ENCODE data around the gene CTNNB1.

CTNNB1 gene

DNA sequence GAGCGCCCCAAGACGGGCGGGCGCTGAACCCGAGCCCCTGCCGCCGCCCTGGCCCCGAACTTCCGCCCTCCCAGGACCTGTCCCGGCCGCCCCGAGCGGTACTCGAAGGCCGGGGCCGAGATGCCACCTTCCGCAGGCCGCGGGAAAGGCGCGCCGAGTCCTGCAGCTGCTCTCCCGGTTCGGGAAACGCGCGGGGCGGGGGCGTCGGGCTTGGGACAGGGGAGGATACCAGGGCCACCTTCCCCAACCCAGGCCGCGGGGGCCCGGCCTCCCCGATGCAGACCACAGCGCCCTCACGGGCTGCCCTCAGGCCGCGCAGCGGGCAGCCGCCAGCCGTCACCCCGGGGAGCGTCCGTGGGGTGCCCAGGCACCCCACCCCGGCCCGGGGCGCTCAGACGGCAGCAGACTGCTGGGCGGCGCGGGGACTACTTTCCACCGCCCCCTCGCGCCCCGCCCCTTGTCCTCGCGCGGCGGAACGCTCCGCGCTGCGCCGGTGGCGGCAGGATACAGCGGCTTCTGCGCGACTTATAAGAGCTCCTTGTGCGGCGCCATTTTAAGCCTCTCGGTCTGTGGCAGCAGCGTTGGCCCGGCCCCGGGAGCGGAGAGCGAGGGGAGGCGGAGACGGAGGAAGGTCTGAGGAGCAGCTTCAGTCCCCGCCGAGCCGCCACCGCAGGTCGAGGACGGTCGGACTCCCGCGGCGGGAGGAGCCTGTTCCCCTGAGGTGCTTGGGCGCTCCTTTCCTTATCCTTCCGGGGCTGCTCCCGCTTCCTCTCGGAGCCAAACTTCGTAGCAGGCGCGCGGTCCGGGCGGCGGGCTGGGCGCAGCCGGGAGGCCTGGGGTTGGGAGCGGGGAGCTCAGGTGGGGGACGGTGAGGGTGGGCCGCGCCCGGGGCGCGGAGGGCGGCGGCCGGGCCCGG, at the start of gene CTNNB1:
Gene CTNNB1, plus strand, starts transcription at position 556 of the 916 bp plus-strand sequence. CDS start 24,564 bp downstream, outside the sequence.
- FAIRE-seq: no peak

DNA sequence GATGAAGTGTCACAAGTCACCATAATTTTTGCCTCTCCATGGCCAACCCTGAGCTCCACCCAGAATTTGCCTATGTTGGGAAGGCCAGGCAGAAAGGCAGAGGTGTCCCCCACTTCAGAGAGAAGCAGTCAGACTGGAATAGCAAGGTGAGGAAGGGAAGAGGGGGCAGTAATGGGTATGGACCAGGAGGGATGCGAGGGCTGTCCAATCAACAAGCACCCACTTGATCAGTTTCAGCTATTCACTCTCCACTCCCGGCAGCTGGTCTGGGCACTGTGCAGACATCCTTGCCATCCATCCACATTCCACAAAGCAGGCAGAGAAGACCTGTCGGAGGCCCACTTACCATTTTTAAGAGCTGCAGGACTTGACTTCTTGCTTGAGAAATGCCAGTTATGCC, 43.5 kb upstream of the CTNNB1 start:
- FAIRE-seq: no peak

DNA sequence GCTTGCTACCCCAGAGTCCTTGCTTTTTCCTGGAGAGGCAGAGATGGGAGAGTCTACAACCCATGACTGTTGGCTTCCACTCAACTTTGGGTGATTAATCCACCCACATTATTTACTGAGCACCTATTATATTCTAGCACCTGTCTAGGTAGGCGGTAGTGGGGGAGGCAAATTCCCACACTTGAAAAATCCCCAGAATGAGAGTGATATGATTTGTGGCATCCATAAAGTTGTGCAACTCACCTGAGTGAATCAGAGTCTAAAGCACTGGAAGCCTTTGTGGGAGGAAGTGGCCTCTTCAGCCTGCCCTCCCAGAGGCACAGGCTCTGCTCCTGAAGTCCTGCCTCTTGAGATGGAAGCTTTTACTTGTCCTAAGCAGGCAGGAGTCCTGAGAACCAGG, 40.4 kb upstream of the CTNNB1 start:
- FAIRE-seq: no peak

- FAIRE-seq: peak; percentile 71
Measured at GRCh38 chr3:41159588-41160189, 39.6 kb upstream of the CTNNB1 start.

- no peak for FAIRE-seq
Measured at GRCh38 chr3:41162541-41162940, 36.8 kb upstream of the CTNNB1 start.

GRCh38 chr3:41163006-41163405, 36.3 kb upstream of the CTNNB1 start:
- no peak for FAIRE-seq

DNA sequence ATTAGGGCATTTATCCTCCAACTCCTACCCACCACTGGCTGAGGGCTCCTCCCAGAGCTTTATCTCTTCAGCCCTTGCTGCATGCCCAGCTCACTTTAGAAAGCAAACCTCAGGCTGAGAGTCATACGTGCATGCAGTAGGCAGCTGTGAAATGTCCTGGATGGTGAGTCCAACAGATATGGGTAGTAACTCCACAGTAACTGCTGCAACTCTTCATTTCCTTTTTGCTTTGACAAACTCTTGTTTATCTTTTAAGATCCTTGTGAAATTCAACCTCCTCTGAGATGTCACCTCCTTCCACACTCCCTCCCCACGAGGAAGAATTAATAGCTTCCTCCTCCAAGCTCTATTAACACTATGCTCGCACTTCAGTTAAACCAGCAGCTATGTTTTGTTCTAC, 35.9 kb upstream of the CTNNB1 start:
- FAIRE-seq: no peak

- FAIRE-seq: no peak
Measured at GRCh38 chr3:41164777-41165176, 34.5 kb upstream of the CTNNB1 start.

DNA sequence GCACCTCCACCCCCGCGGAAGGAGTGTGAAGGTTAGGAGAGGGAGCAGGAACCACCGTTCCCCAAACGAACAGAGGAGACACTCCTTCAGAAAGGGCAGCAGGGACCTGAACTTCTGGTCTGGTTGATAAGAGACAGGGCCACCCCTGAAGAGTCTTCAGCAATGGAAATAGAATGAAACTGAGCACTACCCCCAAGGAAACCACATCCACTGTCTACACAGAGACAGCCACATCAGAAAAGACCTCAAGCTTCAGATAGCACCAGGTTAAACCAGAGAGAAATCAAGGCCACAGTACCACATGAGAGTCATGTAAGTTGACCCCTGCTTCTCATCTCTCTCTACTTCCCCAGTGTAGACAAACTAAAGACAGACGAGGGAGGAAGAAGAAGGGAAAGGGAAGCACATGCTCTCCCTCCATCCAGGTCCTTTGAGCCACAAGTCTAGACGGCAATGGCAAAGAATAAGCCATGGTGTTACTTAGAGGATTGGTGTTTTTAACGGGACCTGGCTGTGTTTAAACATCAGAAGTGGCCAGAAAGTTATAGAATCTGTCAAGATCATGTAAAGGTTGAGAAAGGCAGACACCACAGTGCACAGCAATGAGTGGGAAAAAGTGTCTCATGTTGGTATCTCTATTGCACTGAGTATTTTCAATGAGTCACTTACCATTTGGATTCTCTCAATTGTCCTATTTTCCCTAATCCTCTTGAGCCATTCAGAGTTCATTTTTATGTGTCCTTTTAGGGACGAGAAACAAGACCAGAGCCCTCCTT, 31.4 kb upstream of the CTNNB1 start:
- FAIRE-seq: no peak

GRCh38 chr3:41169023-41169422, 30.3 kb upstream of the CTNNB1 start:
- no peak for FAIRE-seq

DNA sequence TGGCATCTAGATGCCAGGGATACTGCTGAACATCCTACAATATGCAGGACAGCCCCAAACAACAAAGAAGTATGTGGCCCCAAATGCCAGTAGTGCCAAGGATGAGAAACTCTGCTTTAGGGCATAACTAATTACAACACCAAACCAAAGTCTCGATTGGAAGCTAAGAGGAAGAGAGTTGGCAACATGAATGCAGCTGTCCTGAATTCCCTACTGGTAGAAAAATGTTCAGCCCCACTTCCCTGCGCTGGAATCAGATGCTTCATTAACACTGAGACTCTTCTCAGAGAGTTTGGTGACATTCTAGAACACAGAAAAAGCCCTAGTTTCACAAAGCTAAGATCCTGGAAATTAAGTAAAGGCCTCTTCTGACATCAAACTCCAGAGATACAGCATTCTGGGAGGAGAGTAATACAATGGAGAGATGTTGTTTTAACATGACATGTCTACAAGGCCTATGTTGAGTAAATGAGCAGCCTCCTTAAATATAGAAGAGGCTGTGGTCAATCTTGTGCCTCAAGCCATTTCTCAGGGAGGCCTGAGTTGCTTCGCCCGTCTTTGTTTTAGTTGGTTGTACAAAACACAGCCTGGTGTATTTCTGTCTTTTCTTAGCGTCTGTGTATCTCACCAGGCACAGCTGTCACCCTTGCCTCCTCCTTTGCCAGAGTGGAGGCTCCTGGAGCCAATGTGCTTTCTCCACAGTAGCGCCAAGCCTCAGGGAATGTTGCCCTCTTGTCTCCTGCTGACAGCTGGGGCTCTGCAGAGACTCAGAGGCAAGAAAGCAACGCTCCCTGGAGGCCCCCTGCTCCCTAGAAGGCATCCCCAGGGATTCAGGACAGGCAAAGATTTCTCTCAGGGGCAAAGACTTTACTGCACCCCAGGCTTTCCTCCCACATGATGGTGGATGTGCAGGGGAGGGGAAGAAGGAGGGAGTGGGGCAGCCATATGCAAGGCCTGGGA, 25.1 kb upstream of the CTNNB1 start:
- no peak for FAIRE-seq

- FAIRE-seq: no peak
Measured at GRCh38 chr3:41175365-41175764, 23.9 kb upstream of the CTNNB1 start.

DNA sequence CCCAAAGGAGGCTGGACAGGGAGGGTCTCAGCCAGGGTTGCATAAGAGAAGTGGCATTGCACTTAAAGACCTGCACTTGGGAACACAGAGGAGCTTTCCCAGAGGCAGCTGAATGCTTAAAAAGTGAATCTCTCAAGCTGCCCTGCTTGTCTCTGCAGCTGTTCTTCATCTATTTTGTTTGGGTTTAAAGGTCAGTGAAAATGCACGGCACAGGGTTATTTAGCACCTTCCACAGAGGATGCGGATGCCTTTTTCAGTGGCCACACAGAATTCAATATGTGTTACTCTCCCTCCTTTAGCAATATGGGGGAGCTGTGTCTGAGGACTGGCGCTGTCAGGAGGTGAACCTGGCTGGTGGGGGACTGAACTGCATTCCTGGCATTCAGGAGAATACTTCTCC, 22.7 kb upstream of the CTNNB1 start:
- FAIRE-seq: no peak

GRCh38 chr3:41178576-41178975, 20.7 kb upstream of the CTNNB1 start:
- no peak for FAIRE-seq

GRCh38 chr3:41180396-41180795, 18.9 kb upstream of the CTNNB1 start:
- FAIRE-seq: no peak

- FAIRE-seq: no peak
Measured at GRCh38 chr3:41182504-41183059, 16.7 kb upstream of the CTNNB1 start.

- FAIRE-seq: no peak
Measured at GRCh38 chr3:41184394-41184793, 14.9 kb upstream of the CTNNB1 start.

DNA sequence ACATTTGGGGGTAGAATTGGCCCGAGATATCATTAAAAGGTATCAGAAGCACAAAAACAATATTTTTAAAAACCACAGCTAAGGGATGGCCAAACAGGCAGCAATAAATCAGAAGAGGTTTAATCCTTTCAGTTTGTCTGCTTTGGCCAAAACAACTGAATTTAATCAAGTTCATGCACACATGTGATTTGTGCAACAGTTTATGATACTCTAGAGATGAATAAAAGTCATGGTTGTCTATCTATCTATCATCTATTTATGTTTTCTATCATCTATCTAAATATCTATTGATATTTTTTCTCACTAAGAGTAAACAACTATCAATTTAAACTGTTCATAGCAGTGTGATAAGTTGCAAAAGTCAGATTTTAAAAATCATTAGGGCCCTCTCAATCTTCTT, 13.0 kb upstream of the CTNNB1 start:
- no peak for FAIRE-seq

GRCh38 chr3:41188306-41188705, 11.0 kb upstream of the CTNNB1 start:
- FAIRE-seq: no peak

GRCh38 chr3:41190509-41191284, 8.6 kb upstream of the CTNNB1 start:
- FAIRE-seq: no peak

GRCh38 chr3:41192885-41193284, 6.4 kb upstream of the CTNNB1 start:
- FAIRE-seq: no peak
